ENCODE results near the gene WDR31.

WDR31 gene

DNA sequence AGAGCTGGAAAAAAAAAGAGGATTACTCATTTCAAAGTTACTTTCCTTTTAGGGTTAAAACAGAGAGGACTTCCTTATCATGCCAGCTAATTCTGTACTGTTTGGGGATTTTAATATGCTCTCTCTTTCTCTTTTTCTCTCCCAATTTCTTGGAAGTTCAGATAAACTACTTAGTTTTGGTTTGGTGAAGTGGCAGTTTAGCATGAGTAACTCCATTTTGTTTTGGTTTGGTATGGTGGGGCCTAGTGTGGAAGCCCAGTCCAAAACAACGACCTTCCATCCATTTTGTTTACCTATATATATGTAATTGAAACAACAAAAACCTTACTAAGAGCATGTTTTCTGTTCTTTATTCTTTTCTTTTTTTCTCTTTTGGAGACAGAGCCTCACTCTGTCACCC, 5.6 kb upstream of the WDR31 start:
- no peak for DNase-seq (ENCODE audit: low spot score)
- TF ChIP-seq, protein P1, sequence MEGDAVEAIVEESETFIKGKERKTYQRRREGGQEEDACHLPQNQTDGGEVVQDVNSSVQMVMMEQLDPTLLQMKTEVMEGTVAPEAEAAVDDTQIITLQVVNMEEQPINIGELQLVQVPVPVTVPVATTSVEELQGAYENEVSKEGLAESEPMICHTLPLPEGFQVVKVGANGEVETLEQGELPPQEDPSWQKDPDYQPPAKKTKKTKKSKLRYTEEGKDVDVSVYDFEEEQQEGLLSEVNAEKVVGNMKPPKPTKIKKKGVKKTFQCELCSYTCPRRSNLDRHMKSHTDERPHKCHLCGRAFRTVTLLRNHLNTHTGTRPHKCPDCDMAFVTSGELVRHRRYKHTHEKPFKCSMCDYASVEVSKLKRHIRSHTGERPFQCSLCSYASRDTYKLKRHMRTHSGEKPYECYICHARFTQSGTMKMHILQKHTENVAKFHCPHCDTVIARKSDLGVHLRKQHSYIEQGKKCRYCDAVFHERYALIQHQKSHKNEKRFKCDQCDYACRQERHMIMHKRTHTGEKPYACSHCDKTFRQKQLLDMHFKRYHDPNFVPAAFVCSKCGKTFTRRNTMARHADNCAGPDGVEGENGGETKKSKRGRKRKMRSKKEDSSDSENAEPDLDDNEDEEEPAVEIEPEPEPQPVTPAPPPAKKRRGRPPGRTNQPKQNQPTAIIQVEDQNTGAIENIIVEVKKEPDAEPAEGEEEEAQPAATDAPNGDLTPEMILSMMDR (IDR thresholded peaks at IDR 0.05), result no peak
- Histone ChIP-seq H3K27ac (no peak overlapping the region), H3K4me3 (no peak overlapping the region)

DNA sequence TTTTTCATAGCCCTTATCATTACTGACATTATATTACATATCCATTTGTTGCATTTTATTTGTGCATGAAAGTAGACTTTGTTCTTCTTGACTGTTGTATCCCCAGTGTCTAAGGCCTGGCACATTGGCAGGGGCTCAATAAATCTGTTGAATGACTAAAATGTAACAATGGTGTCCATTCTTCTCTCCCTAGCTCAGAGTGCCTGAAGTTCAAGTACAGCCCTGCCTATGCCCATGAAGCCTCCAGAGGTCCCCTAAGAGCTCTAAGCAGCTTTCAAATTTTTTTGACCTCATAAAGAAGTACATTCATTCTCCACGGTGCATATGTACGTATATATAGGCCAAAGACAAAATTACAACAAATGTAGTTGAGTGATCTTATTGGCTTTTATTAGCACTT, 5.1 kb upstream of the WDR31 start:
- H3K4me3 ChIP-seq, result no peak overlapping the region
- no peak for DNase-seq (ENCODE audit: low spot score)
- no peak overlapping the region for H3K27ac ChIP-seq
- TF ChIP-seq, protein P1 (IDR thresholded peaks at IDR 0.05), result no peak

GRCh38 chr9:113343732-113344231, 3.7 kb upstream of the WDR31 start:
- peak; percentile 81 for DNase-seq (ENCODE audit: low spot score)
- no peak overlapping the region for H3K4me3 ChIP-seq
- TF ChIP-seq, protein P1 (IDR thresholded peaks at IDR 0.05), result no peak
- H3K27ac ChIP-seq, result peak overlapping the region; percentile 53 to 75

GRCh38 chr9:113341712-113342410, 1.8 kb upstream of the WDR31 start:
- TF ChIP-seq, protein P1 (IDR thresholded peaks at IDR 0.05), result no peak
- no peak overlapping the region for H3K27ac ChIP-seq
- DNase-seq (ENCODE audit: low spot score), result no peak
- no peak overlapping the region for H3K4me3 ChIP-seq

- TF ChIP-seq, protein P1 (IDR thresholded peaks at IDR 0.05), result no peak
- H3K27ac ChIP-seq, result no peak overlapping the region
- no peak for DNase-seq (ENCODE audit: low spot score)
- H3K4me3 ChIP-seq, result no peak overlapping the region
These were observed 2.4 kb downstream of the WDR31 start for GRCh38 chr9:113337714-113338113.

DNA sequence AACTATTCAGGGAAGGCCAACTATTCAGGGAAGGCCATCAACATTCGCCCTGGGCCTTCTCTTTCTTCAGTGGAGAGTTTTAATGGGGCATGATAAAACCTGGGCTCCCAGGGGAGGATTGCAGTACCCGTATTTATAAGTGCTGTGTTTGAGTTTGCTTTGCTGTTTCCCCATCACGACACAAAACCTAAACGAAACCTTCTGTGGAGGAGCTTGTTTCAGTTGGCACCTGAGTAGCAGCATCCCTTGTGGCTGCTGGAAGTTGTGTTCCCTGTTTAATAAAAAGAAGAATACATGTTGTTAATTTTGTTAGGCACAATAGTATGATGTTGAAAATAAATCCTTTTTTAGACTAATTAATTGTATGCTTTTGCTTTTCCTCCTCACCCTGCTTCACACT, 8.3 kb downstream of the WDR31 start:
- Histone ChIP-seq H3K4me3 (no peak overlapping the region), H3K27ac (no peak overlapping the region)
- DNase-seq (ENCODE audit: low spot score), result no peak
- TF ChIP-seq, protein P1 (IDR thresholded peaks at IDR 0.05), result no peak
